ENCODE data around the gene ARHGAP20. TPM values are rescaled to one million over a fixed set of nuclear protein-coding genes. Genes with fewer than 3 reads are reported as not detected.
A peak's percentile ranks its signal among the peaks of the same experiment; 100 is the strongest.

Gene ARHGAP20
- total RNA-seq, 1 experiment from 2014 or later = 0.04 TPM

- Mint-ChIP-seq H3K27ac (peak overlapping the region in 1 of 3 experiments; percentile 9; a peak in 1 of 7 replicates), H3K4me3 (peak overlapping the region; percentile 61 to 82), H3K9me3 (no peaks in the 10 kb centered on the region; a peak in 1 of 5 replicates), H3K27me3 (ENCODE audit: low read depth) (peaks cover 38% of the 10 kb centered on the region), H3K4me1 (peaks cover 15 to 18% of the 10 kb centered on the region in 2 experiments), H3K36me3 (ENCODE audit: insufficient read depth in 1 of 3, low read depth in 3 of 3) (no peaks in the 10 kb centered on the region)
- H3K9ac ChIP-seq (ENCODE audit: extremely low read depth, insufficient read length, low read length) = no peak overlapping the region
- H3T11ph ChIP-seq (ENCODE audit: low read length) = no peak overlapping the region
- no peak overlapping the region; the same call in 1 of the 2 replicates for H3K14ac ChIP-seq (ENCODE audit: insufficient read depth, low read length)
- H3K4me1 ChIP-seq (ENCODE audit: insufficient read depth, low read length) = no peaks in the 10 kb centered on the region
- no peak overlapping the region for H4K8ac ChIP-seq (replicated peaks; ENCODE audit: insufficient read length, low read depth, low read length)
- no peak overlapping the region for H2BK120ac ChIP-seq (ENCODE audit: low read depth, low read length, poor library complexity, severe bottlenecking)
- no peak overlapping the region for H3K4ac ChIP-seq (ENCODE audit: low read depth, low read length)
- H3K18ac ChIP-seq (ENCODE audit: insufficient read length, low read depth, low read length) = no peak overlapping the region
- H4K5ac ChIP-seq (ENCODE audit: insufficient read length, low read depth, low read length) = no peak overlapping the region
- no peak overlapping the region for H3K27ac ChIP-seq (ENCODE audit: insufficient read length, low read depth, low read length)
- no peaks in the 10 kb centered on the region for H4K20me1 ChIP-seq (ENCODE audit: control insufficient read depth, insufficient read depth, insufficient read length)
- no peak overlapping the region for H2AFZ ChIP-seq (ENCODE audit: low read length)
- H2BK5ac ChIP-seq (ENCODE audit: insufficient read length, low read length) = no peak overlapping the region
- peaks cover 30% of the 10 kb centered on the region; the same call in 1 of the 2 replicates for H3K27me3 ChIP-seq (ENCODE audit: insufficient read depth, low read length)
- no peaks in the 10 kb centered on the region for H3K9me3 ChIP-seq (ENCODE audit: control insufficient read depth, low read depth, low read length)
- H2BK15ac ChIP-seq (ENCODE audit: low read depth, low read length) = no peak overlapping the region
- no peak overlapping the region for H3K56ac ChIP-seq (ENCODE audit: insufficient read length, low read depth, low read length)
- no peak overlapping the region for H2AK5ac ChIP-seq (ENCODE audit: insufficient read length, low read length)
- no CpG with 5 or more reads among the region's 50 CpGs for whole genome bisulfite sequencing (ENCODE audit: extremely low coverage, insufficient read length, low lambda C conversion rate)
- TF ChIP-seq, protein P1, sequence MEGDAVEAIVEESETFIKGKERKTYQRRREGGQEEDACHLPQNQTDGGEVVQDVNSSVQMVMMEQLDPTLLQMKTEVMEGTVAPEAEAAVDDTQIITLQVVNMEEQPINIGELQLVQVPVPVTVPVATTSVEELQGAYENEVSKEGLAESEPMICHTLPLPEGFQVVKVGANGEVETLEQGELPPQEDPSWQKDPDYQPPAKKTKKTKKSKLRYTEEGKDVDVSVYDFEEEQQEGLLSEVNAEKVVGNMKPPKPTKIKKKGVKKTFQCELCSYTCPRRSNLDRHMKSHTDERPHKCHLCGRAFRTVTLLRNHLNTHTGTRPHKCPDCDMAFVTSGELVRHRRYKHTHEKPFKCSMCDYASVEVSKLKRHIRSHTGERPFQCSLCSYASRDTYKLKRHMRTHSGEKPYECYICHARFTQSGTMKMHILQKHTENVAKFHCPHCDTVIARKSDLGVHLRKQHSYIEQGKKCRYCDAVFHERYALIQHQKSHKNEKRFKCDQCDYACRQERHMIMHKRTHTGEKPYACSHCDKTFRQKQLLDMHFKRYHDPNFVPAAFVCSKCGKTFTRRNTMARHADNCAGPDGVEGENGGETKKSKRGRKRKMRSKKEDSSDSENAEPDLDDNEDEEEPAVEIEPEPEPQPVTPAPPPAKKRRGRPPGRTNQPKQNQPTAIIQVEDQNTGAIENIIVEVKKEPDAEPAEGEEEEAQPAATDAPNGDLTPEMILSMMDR (conservative IDR thresholded peaks at IDR 0.05) = no peak
- DNase-seq = peak; percentile 28
- H3K4me2 ChIP-seq (ENCODE audit: insufficient read depth, insufficient read length, low read length) = peak overlapping the region; percentile 87
- H3K79me1 ChIP-seq (ENCODE audit: insufficient read depth, low read depth, low read length, poor library complexity, severe bottlenecking) = no peaks in the 10 kb centered on the region
- no peak overlapping the region for H2BK12ac ChIP-seq (ENCODE audit: insufficient read length, low read depth, low read length)
- no peak overlapping the region for H2BK20ac ChIP-seq (ENCODE audit: low read depth, low read length, poor library complexity, severe bottlenecking)
- H3K23ac ChIP-seq (ENCODE audit: insufficient read length, low read depth, low read length) = no peak overlapping the region
- H4K91ac ChIP-seq (ENCODE audit: insufficient read length, low read depth, low read length) = no peak overlapping the region
- H3K79me2 ChIP-seq (ENCODE audit: insufficient read depth, low read length) = no peaks in the 10 kb centered on the region
- H3K23me2 ChIP-seq (ENCODE audit: insufficient read length, low read depth, low read length, poor library complexity, severe bottlenecking) = peaks cover 21% of the 10 kb centered on the region
Observed at GRCh38 chr11:110712659-110713448, 617 bp upstream of the ARHGAP20 start.

All from H9 (cell line).